Measurements from ENCODE around the gene LMX1A. TPM values are rescaled to one million over a fixed set of nuclear protein-coding genes. Genes with fewer than 3 reads are reported as not detected.

The LMX1A gene
- total RNA-seq, 1 donor from 2014 or later: 8.7 TPM

- Histone ChIP-seq H3K27me3 (no peaks in the 10 kb centered on the region), H3K4me3 (no peak overlapping the region), H3K4me2 (no peak overlapping the region), H3K9ac (no peak overlapping the region), H2AFZ (replicated peaks) (no peak overlapping the region), H3K27ac (no peak overlapping the region), H3K36me3 (no peaks in the 10 kb centered on the region), H4K20me1 (ENCODE audit: low read depth) (no peaks in the 10 kb centered on the region), H3F3A (ENCODE audit: low read depth) (no peaks in the 10 kb centered on the region), H3K4me1 (peaks cover 23% of the 10 kb centered on the region), H3K9me3 (ENCODE audit: low read depth) (no peaks in the 10 kb centered on the region), H3K79me2 (ENCODE audit: low read depth) (no peaks in the 10 kb centered on the region)
- Mint-ChIP-seq H3K4me1 (peaks cover 32% of the 10 kb centered on the region), H3K27me3 (ENCODE audit: insufficient read depth, low read depth) (peaks cover 12% of the 10 kb centered on the region), H3K4me3 (no peak overlapping the region), H3K9me3 (peaks cover 6% of the 10 kb centered on the region), H3K36me3 (no peaks in the 10 kb centered on the region), H3K27ac (no peak overlapping the region)
- peak; percentile 28 for DNase-seq (ENCODE audit: low spot score)
- TF ChIP-seq EZH2phosphoT487 (IDR thresholded peaks at IDR 0.05) (no peak), CTCF (IDR thresholded peaks at IDR 0.05) (no peak), EZH2 (IDR thresholded peaks at IDR 0.05) (no peak)
Observed at GRCh38 chr1:165313903-165314302, 42.6 kb downstream of the LMX1A start.

GRCh38 chr1:165312591-165312990, 43.9 kb downstream of the LMX1A start:
- no peak overlapping the region for H3K4me3 Mint-ChIP-seq
- Histone ChIP-seq H4K20me1 (ENCODE audit: low read depth) (no peaks in the 10 kb centered on the region), H3K27ac (no peak overlapping the region), H3K4me3 (no peak overlapping the region), H3K4me1 (peaks cover 10% of the 10 kb centered on the region), H3K79me2 (ENCODE audit: low read depth) (no peaks in the 10 kb centered on the region), H3K27me3 (no peaks in the 10 kb centered on the region), H3F3A (ENCODE audit: low read depth) (no peaks in the 10 kb centered on the region), H3K4me2 (no peak overlapping the region), H2AFZ (replicated peaks) (no peak overlapping the region), H3K9ac (no peak overlapping the region), H3K36me3 (no peaks in the 10 kb centered on the region), H3K9me3 (ENCODE audit: low read depth) (no peaks in the 10 kb centered on the region)
- peaks cover 19% of the 10 kb centered on the region for H3K4me1 Mint-ChIP-seq
- no peak overlapping the region for H3K27ac Mint-ChIP-seq
- TF ChIP-seq CTCF (IDR thresholded peaks at IDR 0.05): no peak
- TF ChIP-seq EZH2phosphoT487 (IDR thresholded peaks at IDR 0.05): no peak
- no peak for TF ChIP-seq EZH2 (IDR thresholded peaks at IDR 0.05)
- H3K27me3 Mint-ChIP-seq (ENCODE audit: insufficient read depth, low read depth): peaks cover 12% of the 10 kb centered on the region
- H3K9me3 Mint-ChIP-seq: peaks cover 6% of the 10 kb centered on the region
- no peak for DNase-seq (ENCODE audit: low spot score)
- H3K36me3 Mint-ChIP-seq: no peaks in the 10 kb centered on the region

GRCh38 chr1:165306543-165307434, 49.7 kb downstream of the LMX1A start:
- H3K27ac Mint-ChIP-seq: no peak overlapping the region
- H3K9me3 Mint-ChIP-seq: peaks cover 3% of the 10 kb centered on the region
- H3K27me3 Mint-ChIP-seq (ENCODE audit: insufficient read depth, low read depth): peaks cover 6% of the 10 kb centered on the region
- Histone ChIP-seq H3K9me3 (ENCODE audit: low read depth) (no peaks in the 10 kb centered on the region), H3K4me3 (no peak overlapping the region), H3K79me2 (ENCODE audit: low read depth) (no peaks in the 10 kb centered on the region), H3K27me3 (no peaks in the 10 kb centered on the region), H4K20me1 (ENCODE audit: low read depth) (no peaks in the 10 kb centered on the region), H3F3A (ENCODE audit: low read depth) (no peaks in the 10 kb centered on the region), H3K4me1 (no peaks in the 10 kb centered on the region), H3K27ac (no peak overlapping the region), H3K4me2 (no peak overlapping the region), H2AFZ (replicated peaks) (no peak overlapping the region), H3K9ac (no peak overlapping the region), H3K36me3 (no peaks in the 10 kb centered on the region)
- DNase-seq (ENCODE audit: low spot score): peak; percentile 21
- H3K4me1 Mint-ChIP-seq: peaks cover 5% of the 10 kb centered on the region
- no peak overlapping the region for H3K4me3 Mint-ChIP-seq
- H3K36me3 Mint-ChIP-seq: no peaks in the 10 kb centered on the region
- TF ChIP-seq CTCF (IDR thresholded peaks at IDR 0.05) (peak; percentile 27), EZH2phosphoT487 (IDR thresholded peaks at IDR 0.05) (no peak)
